Astrocyte (in vitro differentiated cells and primary cell): ENCODE measurements around the gene RCCD1.

ENCODE experiments used
- CTCF ChIP-seq: IDR thresholded peaks from 2 replicates; pipeline ENCODE4 v1.5.1; 2011; ENCODE audit warnings: low read depth, mild to moderate bottlenecking, inconsistent platforms, low read length, moderate library complexity; ENCODE audit not compliant: insufficient read depth
- EZH2 ChIP-seq: IDR thresholded peaks from 2 replicates; pipeline ENCODE4 v1.6.1; 2012; ENCODE audit warnings: mild to moderate bottlenecking, low read length, inconsistent platforms; ENCODE audit not compliant: insufficient read depth

GRCh38 chr15:90957791-90958190, 3.1 kb downstream of the RCCD1 start:
- TF ChIP-seq CTCF (no peak), EZH2 (no peak)
